AG04450 (cell line): Measurements from ENCODE around the gene PDE5A. TPM values are rescaled to one million over a fixed set of nuclear protein-coding genes. Genes with fewer than 3 reads are reported as not detected.

ENCODE experiments used
- CTCF ChIA-PET: fragments of 300-600, 350-600 bp; formaldehyde crosslinking; extraction: SDS; loops from one replicate; lab custom pipeline; 2022; ENCODE audit warnings: antibody characterized with exemption, inconsistent platforms; lab: Charles Lee
- POLR2A ChIA-PET: fragments of 350-600 bp; formaldehyde crosslinking; extraction: SDS; loops from one replicate; lab custom pipeline; 2021; ENCODE audit warnings: antibody characterized with exemption, inconsistent platforms; lab: Yijun Ruan, JAX
- DNase-seq: peaks from one replicate; pipeline ENCODE4 v3.0.0-alpha.2; 2011; ENCODE audit warnings: low read depth, low spot score
- H3K27ac ChIP-seq: one replicate; pipeline ENCODE4 v1.5.1; 2012; ENCODE audit warnings: low read depth, low read length, control low read depth
- H3K27me3 ChIP-seq: one replicate; pipeline ENCODE4 v1.6.0; 2012; ENCODE audit warnings: low read length; ENCODE audit not compliant: control insufficient read depth, insufficient read depth
- H3K4me3 ChIP-seq: 2 replicates; pipeline ENCODE4 v1.5.1; 2011; ENCODE audit warnings: mild to moderate bottlenecking, low read depth, low read length, control low read depth
- H3K9me3 ChIP-seq: 2 replicates; pipeline ENCODE4 v1.5.1; 2012; ENCODE audit warnings: low read length; ENCODE audit not compliant: control insufficient read depth, insufficient read depth
- CTCF ChIP-seq: IDR thresholded peaks from 2 replicates; pipeline ENCODE4 v1.5.1; 2011; ENCODE audit warnings: low read depth, low read length, control low read depth, inconsistent platforms
- polyA plus RNA-seq: library from polyadenylated mRNA; depleted of rRNA; stranded (reverse); fragments of >200 nt; gene quantifications from 2 replicates; pipeline ENCODE4 v1.2.3, GENCODE V29; 2011

Gene PDE5A
- polyA plus RNA-seq, 1 experiment, result 489 TPM

DNA sequence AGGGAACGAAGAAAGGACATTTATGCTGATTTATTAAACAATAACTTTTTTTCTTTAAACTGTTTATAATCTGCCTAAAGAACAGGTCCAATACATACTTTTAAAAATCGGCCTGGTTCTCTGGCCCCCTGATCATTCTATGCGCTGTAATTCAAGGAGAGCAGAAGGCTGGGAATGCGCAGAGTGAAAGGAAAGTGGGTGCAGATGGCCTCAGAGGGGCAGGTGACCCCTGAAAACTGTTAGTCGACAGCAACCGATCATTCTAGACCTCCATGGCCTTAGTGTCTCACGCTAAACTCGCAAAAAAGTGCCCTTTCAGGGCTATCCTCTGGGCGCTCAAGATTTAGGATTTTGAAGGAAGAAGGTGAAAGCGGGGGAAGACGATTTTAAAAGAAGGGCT is 2.2 kb downstream of the PDE5A start:
- no peaks in the 10 kb centered on the region for H3K27me3 ChIP-seq
- DNase-seq, result no peak

DNA sequence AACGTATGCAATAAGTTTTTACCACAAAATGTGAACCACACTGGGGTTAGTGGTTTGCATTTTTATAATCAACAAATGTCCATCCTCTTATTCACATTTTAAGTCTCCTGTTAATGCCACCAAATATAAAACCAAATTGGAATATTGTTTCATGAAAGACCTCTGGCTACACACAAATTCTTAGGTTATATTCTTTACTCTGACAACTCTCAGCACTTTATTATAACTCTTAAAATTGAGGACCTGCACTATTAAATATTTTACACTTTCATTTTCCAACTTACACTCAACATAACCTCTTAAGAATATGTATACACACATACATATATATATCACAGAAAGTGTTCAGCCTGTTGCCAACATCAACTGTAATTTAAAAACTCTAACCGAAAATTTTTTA is 2.8 kb downstream of the PDE5A start:
- CTCF ChIA-PET, result interaction anchor here (0.9 to 3.2 kb wide), 5 partner anchors 67 to 431 kb away, joined by 4 to 19 read pairs (median 6); no protein-coding TSS in a partner anchor
- TF ChIP-seq CTCF, result no peak
- Histone ChIP-seq H3K27me3 (no peaks in the 10 kb centered on the region), H3K9me3 (peaks cover 4% of the 10 kb centered on the region; the same call in 1 of the 2 replicates), H3K4me3 (peak overlapping the region; percentile 85), H3K27ac (no peak overlapping the region)
- POLR2A ChIA-PET, result interaction anchor here (1.0 to 3.7 kb wide), 2 partner anchors 34 to 110 kb away, joined by 3 to 15 read pairs; no protein-coding TSS in a partner anchor
- no peak for DNase-seq

More for the DNA sequence above, 2.2 kb downstream of the PDE5A start:
- POLR2A ChIA-PET, result interaction anchor here (1.0 to 3.1 kb wide), 4 partner anchors 67 to 430 kb away, joined by 3 to 60 read pairs (median 18); no protein-coding TSS in a partner anchor
- H3K4me3 ChIP-seq, result peak overlapping the region; percentile 85
- TF ChIP-seq CTCF, result no peak
- peaks cover 4% of the 10 kb centered on the region; the same call in 1 of the 2 replicates for H3K9me3 ChIP-seq
- CTCF ChIA-PET, result interaction anchor here (0.6 to 3.6 kb wide), 13 partner anchors 13 to 430 kb away, joined by 3 to 175 read pairs (median 4); no protein-coding TSS in a partner anchor
- peak overlapping the region; percentile 93 for H3K27ac ChIP-seq

- no peak overlapping the region for H3K27ac ChIP-seq
- peaks cover 4% of the 10 kb centered on the region; the same call in 1 of the 2 replicates for H3K9me3 ChIP-seq
- POLR2A ChIA-PET, result interaction anchor here (0.5 to 3.7 kb wide), 6 partner anchors 54 to 428 kb away, joined by 3 to 15 read pairs (median 4); no protein-coding TSS in a partner anchor
- H3K4me3 ChIP-seq, result peak overlapping the region; percentile 85
- CTCF ChIA-PET, result interaction anchor here (0.6 to 3.2 kb wide), 5 partner anchors 44 to 426 kb away, joined by 3 to 19 read pairs (median 6); no protein-coding TSS in a partner anchor
- no peak for DNase-seq
- no peaks in the 10 kb centered on the region for H3K27me3 ChIP-seq
- TF ChIP-seq CTCF, result no peak
These were observed 4.2 kb downstream of the PDE5A start for GRCh38 chr4:119624356-119624755.

DNA sequence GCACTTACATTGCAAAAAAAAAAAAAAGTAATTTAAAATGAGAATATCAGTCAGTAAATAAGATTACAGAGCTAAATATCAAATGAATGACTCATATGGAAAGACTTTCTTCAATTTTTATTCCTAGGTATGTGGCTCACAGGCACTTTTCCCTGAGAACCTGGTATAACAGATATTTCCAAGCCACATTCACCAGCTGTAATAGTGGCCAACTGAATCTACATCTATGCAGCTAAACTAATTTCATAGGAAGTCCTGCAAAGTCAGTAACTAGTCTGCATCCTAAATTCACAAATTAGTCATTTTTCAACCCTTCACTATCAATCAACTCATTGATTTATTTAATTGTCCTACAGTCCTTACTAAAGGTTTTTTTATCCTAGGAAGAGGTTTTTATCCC is 5.6 kb downstream of the PDE5A start:
- Histone ChIP-seq H3K27me3 (no peaks in the 10 kb centered on the region), H3K9me3 (peaks cover 4% of the 10 kb centered on the region; the same call in 1 of the 2 replicates), H3K27ac (no peak overlapping the region), H3K4me3 (peak overlapping the region; percentile 85)
- no peak for DNase-seq
- ChIA-PET CTCF (interaction anchor here (0.7 to 3.2 kb wide), 6 partner anchors 65 to 434 kb away, joined by 3 to 19 read pairs (median 3); no protein-coding TSS in a partner anchor), POLR2A (interaction anchor here (0.7 to 3.7 kb wide), 4 partner anchors 30 to 582 kb away, joined by 3 to 15 read pairs (median 4); no protein-coding TSS in a partner anchor)
- TF ChIP-seq CTCF, result no peak
